Skin of body (tissue), 2 donors: ENCODE data around the gene B3GNT2. TPM values are rescaled to one million over a fixed set of nuclear protein-coding genes. Genes with fewer than 3 reads are reported as not detected.

ENCODE experiments used
- DNase-seq: peaks from one replicate; lab custom pipeline; 2025; lab: John Stamatoyannopoulos, UW
- total RNA-seq: library from RNA; depleted of rRNA; stranded (reverse); fragments of >200 nt; gene quantifications from one replicate; pipeline ENCODE4 v1.2.3, GENCODE V29; 2014

B3GNT2 gene
- total RNA-seq, 1 donor from 2014 or later = 25.4 TPM

DNA sequence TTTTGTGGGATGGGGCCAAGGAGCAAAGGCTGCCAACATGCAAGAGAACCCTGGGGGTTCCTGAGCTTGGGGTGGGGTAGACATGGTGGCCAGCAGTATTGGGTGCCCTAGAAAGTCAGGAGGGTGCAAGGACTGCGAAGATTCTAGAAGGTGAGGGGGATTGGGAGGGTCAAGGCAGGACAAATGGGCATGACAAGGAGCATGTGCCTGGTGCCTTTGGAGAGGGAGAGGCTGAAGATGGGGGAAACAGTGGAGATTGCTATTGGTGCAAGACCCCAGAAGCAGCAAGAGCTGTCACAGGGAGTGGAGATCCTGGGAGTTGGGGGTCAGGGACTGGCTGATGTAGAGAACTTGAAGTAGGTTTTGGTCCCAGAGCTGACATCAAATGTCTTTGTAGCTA is 7.5 kb downstream of the B3GNT2 start:
- DNase-seq = no peak

DNA sequence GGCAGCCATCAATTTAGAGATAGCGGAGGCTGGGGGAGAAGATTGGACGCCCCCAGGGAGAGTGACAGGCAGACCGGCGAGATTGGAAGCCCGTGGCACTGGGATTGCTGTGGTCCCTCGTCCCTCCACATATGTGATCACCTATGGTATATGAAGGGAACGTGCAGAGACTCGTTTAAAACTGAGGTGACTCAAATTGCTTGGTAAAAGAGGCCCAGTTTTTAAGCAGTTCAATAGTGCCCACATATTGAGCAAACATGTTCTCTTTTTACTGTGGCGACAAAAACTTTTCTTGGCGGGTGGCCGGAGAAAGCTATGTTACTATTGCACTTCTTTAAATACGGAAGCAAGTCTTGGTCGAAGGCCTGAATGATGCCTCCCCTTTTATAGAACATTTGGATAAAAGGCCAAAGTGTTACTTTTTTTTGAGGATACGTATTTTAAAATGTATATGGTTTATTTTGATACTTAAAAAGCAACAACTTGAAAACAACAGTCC is 9.1 kb downstream of the B3GNT2 start:
- DNase-seq = peak; percentile 5

DNA sequence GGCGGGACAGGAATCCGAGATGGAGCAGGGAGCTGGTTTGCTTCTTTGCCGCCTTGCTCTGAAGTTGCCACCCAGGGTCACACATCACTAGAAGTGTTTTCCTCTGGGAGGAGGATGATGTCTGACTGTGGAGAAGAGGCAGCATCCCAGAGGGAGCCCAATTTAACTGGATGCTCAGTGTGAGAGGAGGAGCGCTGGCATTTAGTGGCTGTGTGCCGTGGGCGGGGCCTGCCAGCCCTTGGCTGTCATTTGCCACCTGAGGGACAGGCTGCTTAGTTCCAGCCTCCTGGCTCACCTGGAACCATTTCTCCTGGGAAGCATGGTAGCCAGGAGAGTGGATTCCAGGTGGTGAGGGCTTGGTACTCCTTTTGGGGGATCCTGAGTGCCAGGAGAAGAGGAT is 9.6 kb downstream of the B3GNT2 start:
- DNase-seq = no peak

DNA sequence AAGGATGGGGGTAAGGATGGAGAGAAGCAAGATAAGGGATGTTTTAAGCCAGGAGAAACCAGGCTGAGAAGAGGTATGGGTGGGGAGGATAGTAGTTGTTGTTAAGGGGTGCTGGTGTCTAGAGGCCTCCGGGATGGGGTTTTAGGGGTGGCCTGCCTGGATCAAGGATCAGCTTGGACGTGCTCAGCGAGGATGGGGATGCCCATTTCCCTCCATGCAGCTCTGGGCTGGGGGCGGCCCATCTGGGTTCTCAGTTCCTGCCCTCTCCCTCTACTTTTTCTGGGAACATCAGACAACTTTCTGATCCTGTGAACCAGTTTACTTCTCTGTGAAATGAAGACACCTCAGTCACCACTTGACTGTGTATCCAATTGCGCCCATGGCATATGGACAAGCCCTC is 10.1 kb downstream of the B3GNT2 start:
- DNase-seq = no peak

DNA sequence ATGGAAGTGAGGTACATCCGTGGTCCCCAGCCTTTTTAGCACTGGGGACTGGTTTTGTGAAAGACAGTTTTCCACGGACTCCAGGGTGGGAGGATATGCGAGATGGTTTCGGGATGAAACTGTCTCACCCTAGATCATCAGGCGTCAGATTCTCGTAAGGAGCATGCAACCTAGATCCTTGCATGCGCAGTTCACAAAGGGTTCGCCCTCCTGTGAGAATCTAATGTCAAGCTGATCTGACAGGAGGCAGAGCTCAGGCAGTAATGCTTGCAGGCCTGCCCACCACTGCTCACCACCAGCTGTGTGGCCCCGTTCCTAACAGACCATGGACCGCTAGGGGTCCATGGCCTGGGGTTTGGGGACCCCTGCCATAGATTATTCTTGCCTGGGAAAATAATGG is 11.6 kb downstream of the B3GNT2 start:
- no peak for DNase-seq

DNA sequence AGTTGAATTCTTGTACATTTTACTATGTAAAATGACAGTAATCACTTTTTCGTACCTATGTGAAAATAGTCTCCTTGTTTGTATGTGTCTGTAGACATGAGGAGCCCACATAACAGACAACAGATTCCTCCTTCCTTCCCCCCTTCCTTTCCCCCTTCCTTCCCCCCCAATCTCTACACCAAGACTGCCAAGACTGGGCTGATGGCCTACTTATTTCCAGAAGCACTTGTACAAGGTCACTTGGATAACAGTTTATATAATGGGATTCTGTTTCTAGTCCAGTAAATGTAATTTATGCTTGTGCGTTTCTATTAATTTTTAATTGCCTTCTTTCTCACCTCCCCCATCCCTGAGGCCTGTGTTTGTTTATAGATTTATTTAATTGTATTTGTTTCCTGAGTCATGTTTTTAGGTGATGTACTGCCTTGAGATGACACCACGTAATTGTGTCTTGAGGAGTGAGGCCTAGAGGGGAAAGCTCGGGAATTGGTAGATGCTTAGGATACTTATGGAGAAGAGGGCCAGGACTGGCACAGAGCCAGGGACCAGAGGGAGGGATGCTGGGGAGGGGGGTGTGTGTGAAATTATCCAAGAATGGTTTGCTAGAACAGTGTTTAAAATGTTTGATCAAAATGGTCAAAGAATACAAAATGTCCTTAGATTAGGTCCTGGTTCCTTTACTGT is 12.3 kb downstream of the B3GNT2 start:
- no peak for DNase-seq

DNA sequence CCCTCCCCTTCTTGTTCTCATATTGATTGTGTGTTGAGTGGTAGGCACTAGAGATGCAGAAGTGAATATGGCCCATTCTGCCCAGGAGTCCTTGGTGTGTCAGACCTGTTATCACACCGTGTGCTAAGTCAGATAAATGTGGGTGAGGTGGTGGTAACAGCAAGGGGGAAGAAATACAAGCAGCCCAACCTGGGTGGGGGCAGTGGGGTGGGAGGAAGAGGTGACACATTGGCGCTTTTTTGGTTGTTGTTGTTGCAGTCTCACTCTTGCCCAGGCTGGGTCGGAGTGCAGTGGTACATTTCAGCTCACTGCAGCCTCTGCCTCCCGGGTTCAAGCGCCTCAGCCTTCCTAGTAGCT is 12.8 kb downstream of the B3GNT2 start:
- no peak for DNase-seq

DNA sequence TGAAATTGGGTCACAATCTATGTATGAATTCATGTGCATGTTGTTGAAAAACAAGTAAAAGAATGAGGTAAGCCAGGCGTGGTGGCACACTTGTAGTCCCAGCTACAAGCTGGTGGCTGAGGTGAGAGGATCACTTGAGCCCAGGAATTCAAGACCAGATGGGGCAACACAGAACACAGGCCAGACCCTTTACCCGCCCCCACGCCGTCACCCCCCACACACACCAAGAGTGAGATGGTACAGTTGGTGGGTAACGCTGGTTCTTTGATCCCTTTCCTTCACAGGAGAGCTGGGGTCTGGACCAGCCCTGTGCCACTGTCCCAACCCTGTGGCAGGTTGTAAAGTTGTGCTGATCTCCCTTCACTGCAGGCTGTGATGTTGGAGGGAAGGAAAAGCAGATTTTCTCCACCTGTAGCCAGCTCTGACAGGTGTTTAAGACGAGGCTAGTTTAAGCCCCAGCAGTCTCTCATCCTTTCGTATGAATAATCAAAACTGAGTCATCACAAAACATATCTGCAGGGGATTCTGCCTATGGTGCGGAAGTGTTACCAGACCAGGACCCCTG is 13.6 kb downstream of the B3GNT2 start:
- DNase-seq = no peak

DNA sequence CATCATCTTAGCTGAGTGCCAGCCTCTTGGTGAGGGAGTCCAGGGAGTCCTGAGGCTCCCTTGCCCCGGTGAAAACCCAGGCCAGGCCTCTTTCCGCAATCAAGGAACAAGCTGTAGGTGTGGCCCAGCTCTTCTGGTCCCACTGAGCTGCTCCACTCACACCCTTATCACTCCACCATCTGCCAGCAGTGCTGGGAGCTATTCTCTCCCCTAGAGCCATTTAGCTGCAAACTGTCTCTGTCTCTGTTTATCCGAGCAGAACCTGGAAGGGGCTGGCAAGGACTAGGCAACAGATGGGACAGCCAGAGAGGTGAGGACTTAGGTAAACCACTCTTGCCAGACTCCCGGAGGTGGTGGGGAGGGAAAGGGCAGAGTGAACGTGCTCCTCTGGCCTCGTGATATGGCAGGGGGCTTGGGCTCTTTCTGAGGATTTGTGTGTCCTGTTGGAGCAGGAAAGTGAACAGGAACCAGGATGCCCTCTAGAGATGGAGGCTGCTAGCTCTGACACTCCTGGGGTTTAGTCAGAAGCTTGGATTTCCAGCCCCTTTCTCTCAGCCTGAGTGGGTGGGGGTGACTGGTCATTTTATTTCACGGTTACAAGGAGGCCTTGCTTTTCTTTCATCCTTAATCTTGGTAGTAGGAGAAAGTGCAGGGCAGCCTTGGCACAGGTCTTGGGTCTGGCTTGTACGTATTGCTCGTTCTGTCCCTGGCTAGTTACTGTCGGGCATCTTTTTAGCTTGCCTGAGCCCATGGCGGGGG is 19.6 kb downstream of the B3GNT2 start:
- DNase-seq = no peak

DNA sequence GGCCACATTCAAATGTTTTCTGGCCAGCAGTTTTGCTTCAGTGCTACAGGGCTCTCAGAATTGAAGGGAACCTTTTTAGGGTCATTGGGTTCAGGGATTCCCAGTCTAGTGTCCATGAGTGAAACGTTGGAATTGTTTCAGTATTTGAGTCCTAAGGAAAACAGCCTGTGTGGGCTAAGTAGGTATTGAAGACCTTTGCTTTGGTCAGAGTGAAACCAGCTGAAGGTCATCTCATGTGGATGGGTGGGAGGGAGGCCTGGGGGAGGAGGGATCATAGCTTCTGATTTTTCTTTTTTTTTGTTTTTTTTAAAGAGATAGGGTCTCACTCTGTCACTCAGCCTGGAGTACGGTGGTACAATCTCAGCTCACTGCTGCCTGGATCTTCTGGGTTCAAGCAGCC is 20.2 kb downstream of the B3GNT2 start:
- DNase-seq = no peak

DNA sequence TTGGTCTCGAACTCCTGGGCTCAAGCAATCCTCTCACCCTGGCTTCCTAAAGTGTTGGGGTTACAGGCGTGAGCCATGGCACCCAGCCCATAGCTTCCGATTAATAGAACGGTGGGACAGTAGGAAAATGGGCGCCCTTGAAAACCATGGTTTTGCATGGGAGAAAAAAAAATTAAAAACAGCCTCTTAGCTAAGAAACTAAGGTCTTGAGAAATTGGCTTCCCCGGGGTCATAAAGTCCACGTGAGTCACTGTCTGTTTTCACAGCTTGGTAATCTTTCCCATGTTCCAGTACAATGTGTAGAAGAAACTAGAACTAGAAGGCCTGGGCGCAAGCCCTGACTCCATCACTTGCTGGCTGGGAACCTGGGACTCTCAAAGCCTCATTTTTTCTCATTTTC is 20.7 kb downstream of the B3GNT2 start:
- no peak for DNase-seq

DNA sequence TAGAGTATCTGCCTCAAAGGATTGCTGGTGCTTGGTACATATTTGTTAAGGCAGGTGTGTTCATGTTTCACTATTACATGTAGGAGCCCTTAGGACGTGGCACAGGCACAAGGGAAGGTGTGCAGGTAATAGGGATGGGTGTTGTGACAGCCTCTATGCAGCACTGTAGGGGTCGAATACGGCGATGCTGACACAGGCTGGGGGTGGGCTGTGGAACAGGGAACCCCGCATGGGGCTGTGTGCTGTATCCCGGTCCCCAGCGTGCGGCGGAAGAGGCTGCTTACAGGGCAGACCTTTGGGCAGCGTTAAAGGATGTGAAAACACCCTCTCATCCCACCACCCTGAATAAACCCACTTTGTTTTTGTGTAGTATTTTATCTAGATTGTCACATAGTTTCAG is 21.5 kb downstream of the B3GNT2 start:
- DNase-seq = no peak

DNA sequence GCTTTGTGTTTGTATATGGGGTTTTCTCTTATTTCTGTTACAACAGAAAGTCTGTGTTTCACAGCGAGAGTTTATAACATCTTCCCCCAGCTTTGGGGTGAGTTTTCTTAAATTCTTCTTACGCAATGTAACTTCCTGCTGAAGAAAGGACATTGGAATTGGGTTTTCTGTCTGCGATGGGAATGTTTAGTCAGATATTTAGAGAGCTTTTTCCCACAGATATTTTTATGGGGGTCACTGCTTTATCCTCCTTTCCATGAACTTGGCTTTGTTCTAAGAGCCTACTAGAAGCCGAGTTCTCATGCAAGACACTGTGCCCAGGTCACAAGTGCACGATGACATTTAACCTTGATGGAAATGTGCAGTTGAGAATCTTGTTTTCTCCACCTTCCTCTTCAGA is 22.1 kb downstream of the B3GNT2 start:
- DNase-seq = no peak

DNA sequence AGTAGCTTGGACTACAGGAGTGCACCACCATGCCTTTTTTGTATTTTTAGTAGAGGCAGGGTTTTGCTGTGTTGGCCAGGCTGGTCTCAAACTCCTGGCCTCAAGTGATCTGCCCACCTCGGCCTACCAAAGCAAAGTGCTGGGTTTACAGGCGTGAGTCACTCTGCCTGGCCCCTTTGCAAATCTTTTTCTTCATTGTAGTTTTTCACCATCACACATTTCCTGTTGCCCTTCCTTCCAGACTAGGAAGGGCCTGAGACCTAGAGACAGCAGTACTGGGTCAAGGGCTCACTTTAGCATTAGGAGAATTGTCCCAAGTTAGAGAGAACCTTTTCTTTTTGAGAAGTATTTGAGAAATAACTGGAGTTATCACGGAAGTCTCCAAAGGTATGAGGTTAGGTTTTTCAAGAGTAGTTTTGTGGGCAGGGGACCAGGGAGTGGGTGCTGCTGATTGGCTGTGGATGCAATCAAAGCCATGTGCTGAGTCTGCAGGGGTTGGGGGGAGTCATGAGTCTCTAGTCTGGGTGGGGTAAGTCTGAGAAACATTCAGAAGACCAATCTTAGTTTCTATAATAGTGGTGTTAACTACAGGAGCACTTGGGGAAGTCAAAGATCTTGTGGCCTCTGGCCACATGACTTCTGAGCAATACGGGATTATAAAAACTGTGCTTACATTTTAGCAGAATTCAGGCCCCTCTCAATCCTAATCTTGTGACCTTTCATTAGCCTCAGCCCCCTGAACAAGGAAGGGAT is 23.7 kb downstream of the B3GNT2 start:
- no peak for DNase-seq

DNA sequence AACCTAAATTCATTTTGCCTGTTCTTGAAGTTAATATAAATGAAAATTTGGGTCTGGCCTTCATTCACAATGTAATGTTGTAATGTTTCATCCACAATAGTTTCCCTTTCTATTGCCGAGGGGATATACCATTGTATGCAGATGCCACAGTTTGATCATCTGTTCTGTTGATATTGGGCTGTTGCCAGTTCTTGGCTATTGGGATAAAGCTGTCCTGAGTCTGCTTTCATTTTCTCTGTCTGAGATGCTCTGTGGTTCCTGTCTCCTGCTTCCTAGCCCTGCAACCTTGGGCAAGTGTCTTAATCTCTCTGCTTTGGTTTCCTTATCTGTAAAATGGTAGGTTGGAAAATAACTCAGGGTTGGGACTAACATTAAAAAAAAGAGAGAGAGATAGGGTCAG is 25.2 kb downstream of the B3GNT2 start:
- DNase-seq = no peak

DNA sequence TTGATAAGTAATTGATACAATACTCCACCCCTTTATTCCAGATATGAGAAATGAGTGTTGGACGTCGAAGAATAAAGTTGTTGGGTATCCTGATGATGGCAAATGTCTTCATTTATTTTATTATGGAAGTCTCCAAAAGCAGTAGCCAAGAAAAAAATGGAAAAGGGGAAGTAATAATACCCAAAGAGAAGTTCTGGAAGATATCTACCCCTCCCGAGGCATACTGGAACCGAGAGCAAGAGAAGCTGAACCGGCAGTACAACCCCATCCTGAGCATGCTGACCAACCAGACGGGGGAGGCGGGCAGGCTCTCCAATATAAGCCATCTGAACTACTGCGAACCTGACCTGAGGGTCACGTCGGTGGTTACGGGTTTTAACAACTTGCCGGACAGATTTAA is 26.3 kb downstream of the B3GNT2 start:
- DNase-seq = no peak

DNA sequence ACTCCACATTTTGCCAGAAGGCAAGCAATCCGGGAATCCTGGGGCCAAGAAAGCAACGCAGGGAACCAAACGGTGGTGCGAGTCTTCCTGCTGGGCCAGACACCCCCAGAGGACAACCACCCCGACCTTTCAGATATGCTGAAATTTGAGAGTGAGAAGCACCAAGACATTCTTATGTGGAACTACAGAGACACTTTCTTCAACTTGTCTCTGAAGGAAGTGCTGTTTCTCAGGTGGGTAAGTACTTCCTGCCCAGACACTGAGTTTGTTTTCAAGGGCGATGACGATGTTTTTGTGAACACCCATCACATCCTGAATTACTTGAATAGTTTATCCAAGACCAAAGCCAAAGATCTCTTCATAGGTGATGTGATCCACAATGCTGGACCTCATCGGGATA is 26.8 kb downstream of the B3GNT2 start:
- DNase-seq = no peak

DNA sequence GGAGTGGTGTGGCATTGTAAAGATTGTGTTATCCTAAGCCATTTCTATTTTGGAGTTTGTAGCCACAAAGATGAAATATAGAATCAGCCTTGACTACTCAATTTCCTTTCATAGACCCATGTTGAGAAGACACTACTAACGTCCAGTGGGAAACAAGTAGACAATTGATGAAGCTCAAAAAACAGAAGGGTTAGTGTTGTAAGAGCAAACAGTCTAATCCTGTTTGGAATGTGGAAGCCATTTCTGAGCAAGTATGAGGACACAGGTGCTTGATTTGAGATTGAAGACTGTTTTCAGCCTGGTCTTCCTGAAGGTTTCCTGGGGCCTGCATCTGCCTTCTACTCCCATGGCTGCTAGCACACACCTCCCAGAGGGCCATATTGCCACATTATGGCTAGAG is 29.1 kb downstream of the B3GNT2 start:
- no peak for DNase-seq

DNA sequence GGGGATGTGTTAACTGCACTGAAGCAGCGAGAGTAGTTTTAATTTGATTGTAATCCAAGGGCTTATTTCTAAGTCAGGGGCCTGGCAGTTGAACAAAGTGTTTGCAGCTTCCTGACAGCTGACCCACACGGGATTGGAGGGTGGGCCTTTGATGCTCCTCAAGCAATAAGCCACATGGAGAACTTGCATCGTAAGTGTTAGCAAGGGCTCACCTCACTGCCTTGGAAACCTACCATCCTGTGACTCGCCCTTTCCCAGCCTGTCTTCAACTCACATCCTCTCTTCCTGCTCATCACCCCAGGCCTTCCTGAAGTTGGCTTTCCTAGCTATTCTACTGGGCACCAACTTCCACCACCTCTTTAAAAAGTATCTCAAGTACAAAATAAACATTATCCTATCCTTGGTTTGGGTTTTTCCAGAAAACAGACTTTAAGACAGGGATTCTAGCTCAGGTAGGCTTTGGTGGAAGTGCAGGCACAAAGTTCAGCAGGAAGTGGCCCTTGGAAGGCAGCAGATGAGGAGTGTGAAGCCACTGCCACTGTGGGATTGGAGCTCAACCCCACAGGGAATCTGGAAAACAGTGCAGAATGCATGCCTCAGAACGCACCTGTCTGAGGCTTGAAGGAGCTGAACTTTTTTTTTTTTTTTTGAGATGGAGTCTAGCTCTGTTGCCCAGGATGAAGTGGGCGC is 31.6 kb downstream of the B3GNT2 start:
- DNase-seq = no peak

DNA sequence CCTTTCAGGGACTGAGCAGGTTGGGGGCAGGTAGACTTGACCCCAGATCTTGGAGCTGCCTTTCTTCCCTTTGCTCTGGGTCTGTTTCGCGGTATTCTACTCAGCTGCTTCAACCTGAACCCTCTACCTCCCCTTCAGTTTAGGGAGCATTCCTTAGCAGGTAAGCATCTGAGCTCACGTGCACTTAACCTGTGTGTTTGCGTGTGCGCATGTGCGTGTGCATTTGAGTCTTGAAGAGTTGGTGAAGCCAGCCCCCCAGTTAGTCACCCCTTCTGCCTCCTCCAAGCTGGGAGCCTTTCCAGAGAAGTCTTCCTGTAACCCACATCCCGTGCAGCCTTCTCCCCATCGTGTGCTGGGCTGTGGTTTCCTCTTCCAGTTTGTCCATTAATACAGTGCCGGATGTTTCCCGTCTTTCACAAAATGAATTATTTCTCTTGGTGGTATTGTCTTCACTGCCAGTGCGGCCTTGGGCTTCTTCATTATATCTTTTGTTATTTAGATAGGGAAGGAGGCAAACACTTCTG is 33.2 kb downstream of the B3GNT2 start:
- DNase-seq = no peak

DNA sequence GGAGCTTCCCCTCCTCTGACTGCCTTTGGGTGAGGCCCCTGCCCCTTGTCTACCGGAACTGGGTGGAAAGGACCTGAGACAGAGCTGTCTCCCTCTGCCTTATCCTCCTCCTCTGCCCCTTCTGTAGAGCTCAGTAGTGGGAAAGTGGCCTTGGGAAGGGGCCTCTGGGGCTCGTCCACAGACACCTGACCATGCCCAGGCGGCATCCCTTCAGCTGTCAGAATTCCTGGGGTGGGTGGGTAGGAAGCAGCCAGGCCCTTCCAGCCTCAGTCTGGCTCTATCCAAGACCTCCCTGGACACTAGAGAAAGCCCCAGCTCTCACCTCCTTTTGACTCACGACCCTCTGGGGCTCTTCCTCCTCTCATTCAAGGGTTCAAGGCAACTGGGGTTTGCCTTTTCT is 35.6 kb downstream of the B3GNT2 start:
- DNase-seq = no peak
